AG09319 (cell line): ENCODE data around the gene MRPL20.

Experiments
- DNase-seq: peaks from one replicate; pipeline ENCODE4 v3.0.0-alpha.2; 2010; ENCODE audit warnings: low read depth; ENCODE audit errors: extremely low read depth
- TF ChIP-seq, protein P1 (sequence below): IDR thresholded peaks from 2 replicates; pipeline ENCODE4 v1.5.1; 2011; ENCODE audit warnings: low read depth, mild to moderate bottlenecking, inconsistent platforms, low read length, moderate library complexity

MRPL20 gene

DNA sequence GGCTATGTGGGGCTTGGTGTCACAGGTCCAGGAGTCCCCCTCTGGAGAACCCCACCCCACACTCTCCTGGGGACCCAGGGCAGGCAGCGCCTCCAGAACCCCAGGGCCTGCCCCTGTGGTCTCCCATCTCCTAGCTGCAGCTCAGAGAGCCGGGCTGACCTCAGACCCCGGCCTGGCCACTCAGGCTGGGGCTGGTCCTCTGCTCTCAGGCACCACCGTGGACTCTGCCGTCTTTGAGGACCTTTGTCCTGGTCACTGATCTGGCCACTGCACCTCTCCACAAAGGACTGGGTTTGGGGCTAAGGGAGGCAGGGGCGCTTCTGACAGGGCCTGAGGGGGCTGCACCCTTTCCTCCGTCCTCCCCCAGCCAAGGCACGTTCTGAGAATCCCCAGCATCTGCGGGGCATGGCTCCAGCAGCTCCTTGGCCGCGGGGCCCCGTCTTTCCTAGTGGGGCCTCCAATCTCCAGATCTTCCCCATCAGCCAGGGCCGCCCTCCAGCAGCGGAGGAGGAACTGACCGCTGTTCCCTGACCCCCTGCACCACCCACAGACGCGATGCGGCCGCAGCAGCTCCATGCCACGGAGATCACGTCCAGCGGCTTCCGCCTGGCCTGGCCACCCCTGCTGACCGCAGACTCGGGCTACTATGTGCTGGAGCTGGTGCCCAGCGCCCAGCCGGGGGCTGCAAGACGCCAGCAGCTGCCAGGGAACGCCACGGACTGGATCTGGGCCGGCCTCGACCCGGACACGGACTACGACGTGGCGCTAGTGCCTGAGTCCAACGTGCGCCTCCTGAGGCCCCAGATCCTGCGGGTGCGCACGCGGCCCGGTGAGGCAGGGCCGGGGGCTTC is 31.7 kb upstream of the MRPL20 start:
- DNase-seq: no peak
- TF ChIP-seq, protein P1, sequence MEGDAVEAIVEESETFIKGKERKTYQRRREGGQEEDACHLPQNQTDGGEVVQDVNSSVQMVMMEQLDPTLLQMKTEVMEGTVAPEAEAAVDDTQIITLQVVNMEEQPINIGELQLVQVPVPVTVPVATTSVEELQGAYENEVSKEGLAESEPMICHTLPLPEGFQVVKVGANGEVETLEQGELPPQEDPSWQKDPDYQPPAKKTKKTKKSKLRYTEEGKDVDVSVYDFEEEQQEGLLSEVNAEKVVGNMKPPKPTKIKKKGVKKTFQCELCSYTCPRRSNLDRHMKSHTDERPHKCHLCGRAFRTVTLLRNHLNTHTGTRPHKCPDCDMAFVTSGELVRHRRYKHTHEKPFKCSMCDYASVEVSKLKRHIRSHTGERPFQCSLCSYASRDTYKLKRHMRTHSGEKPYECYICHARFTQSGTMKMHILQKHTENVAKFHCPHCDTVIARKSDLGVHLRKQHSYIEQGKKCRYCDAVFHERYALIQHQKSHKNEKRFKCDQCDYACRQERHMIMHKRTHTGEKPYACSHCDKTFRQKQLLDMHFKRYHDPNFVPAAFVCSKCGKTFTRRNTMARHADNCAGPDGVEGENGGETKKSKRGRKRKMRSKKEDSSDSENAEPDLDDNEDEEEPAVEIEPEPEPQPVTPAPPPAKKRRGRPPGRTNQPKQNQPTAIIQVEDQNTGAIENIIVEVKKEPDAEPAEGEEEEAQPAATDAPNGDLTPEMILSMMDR: no peak

DNA sequence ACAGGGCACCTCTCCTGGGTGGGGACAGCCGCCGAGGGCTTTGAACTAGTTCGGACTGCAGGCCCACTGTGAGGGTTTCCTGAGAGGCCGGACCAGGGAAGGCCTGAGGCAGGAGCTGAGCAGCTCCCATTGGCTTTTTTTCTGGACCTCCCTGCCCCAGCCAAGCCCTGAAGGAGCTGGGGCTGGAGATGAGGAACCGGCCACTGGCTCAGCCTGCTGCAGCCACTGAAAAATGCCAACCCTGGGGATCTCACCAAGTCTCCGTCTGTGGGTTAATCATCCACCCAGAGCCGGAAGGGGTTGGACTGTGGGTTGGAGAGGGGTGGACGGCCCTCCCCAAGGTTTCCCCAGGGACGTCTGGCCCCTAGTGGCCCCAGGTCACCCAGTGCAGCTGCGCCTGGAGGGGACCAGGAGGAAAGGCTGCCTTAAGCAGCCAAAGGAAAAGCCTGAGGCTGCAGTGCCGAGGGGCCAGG is 30.8 kb upstream of the MRPL20 start:
- TF ChIP-seq, protein P1: no peak
- no peak for DNase-seq

DNA sequence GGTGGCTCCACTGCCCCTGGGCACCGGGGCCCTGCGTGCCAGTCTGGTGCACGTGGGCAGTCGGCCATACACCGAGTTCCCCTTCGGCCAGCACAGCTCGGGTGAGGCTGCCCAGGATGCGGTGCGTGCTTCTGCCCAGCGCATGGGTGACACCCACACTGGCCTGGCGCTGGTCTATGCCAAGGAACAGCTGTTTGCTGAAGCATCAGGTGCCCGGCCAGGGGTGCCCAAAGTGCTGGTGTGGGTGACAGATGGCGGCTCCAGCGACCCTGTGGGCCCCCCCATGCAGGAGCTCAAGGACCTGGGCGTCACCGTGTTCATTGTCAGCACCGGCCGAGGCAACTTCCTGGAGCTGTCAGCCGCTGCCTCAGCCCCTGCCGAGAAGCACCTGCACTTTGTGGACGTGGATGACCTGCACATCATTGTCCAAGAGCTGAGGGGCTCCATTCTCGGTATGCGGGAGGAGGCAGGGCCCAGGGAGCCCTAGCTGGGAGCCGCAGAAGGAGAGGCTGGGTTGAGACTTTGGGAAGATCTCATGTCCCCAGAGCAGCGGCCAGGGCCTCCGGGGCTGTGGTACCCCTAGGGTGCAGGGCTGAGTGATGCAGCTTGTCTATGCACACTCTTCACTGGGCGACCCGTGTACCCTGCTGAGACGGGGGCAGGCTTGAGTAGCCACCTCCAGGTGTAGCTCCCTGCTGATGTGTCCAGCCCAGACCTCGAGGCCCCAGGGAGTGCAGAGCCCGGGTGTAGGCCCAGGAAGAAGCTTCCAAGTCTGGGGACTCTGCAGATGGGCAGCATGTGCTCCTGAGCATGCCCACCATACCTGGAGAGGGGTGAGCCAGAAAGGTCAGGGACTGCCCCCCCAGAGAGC is 30.2 kb upstream of the MRPL20 start:
- no peak for DNase-seq
- TF ChIP-seq, protein P1: no peak

DNA sequence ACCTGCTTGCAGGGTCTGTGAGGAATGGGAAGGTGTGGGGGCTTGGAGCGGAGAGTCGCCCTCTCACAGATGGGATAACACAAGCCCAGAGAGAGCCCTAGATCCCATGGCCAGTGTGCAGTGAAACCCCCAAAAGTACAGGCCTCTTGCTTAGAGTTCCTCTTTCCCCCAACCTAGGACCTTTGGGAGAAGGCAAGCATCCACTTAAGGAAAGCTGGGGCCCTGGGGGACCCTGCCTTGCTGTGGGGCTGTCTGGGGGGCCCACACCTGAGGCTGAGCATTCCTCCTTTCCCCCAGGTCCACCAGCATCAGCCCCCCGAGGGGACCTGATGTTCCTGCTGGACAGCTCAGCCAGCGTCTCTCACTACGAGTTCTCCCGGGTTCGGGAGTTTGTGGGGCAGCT is 29.5 kb upstream of the MRPL20 start:
- TF ChIP-seq, protein P1: no peak
- no peak for DNase-seq

DNA sequence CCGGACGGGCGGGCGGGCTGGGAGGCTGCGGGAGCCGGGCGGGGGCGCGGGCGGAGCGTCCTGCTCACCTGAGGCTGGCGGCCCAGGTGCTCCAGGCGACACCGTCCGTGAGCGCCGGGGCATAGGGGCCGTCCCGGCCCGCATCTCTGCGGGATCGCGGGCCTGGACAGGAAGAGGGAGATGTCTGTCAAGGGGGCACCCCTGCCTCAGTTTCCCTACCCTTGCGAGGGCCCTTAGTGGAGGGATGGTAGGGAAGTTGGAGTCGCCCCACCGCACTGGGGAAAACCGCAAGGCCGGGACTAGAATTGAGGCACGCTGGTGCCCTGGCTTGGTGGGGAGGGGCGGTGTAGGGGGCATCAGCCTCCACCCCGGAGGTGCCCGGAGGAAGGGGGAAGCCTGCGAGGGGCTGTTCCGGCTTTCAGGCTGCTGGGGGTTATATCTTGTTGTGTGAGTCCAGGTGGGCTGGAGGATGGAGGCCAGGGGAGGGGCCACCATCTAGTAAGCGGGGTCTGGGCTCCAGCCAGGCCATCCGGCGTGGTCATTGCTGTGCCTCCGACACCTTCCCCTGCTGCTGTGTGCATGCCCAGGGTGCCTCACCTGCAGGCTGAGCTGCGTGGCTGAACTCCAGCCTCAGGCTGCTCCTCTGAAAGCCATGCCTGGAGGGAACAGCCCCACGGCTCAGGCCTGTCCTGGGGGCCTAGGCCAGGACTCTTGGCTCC is 29.0 kb upstream of the MRPL20 start:
- no peak for DNase-seq
- TF ChIP-seq, protein P1: no peak

DNA sequence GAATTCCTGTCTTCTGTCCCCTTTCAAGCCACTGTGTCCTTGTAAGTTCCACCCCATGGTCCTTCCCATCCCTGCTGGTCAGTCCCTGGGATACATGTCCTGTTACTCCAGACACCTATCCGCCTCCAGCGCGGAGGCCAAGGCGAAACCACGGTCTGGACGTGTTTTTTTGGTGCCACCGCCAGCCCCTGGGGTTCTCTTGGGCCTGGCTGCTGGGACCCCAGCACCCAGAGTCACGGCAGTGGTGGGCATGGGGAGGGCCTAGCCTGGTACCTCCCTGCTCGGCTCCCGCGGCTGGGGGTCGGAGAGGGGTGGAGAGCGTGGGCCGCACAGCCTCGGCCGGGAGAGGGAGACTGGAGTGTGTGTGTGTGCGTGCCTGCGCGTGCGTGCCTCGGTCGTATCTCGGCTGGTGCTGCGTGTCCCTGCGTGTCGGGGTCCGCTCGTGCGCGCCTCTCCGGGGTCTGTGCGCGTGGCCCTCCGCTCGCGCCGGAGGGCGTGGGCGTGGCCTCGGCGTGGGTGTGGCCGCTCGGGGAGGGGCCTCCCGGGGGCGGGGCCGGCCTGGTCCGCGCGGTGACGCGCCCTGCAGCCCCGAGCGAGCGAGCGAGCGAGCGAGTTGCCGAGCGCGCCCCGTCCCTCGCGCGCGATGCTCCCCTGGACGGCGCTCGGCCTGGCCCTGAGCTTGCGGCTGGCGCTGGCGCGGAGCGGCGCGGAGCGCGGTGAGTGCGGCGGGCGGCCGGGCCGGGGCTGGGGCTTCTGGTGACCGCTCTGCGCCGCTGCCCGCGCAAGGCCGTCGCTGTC is 28.2 kb upstream of the MRPL20 start, which contains the start of gene VWA1:
VWA1 (plus strand) TSS at position 585 of the 798 bp plus-strand sequence; CDS start at position 644, 59 bp downstream.
- peak; percentile 15 for DNase-seq
- TF ChIP-seq, protein P1: no peak
